ENCODE data around the gene CASK.
"Not testable (repeated sequence)": the region's sequence is repeated elsewhere in the genome, so short reads cannot be mapped to it uniquely, and the experiment has no call there.

The CASK gene

GRCh38 chrX:41689711-41690110 is 233.6 kb downstream of the CASK start:
- no peak for DNase-seq (ENCODE audit: low spot score)

GRCh38 chrX:41688835-41689234 is 234.5 kb downstream of the CASK start, which contains the start of gene GPR34:
TSS of gene GPR34 (plus strand) at chrX:41688973. CDS start at chrX:41695634, 6,661 bp downstream.
- no peak for DNase-seq (ENCODE audit: low spot score)

GRCh38 chrX:41688156-41688555 is 235.2 kb downstream of the CASK start:
- no peak for DNase-seq (ENCODE audit: low spot score)

GRCh38 chrX:41686788-41687187 is 236.6 kb downstream of the CASK start:
- DNase-seq (ENCODE audit: low spot score): no peak

- DNase-seq (ENCODE audit: low spot score): no peak
Observed at GRCh38 chrX:41684940-41685339, 238.4 kb downstream of the CASK start.

- DNase-seq (ENCODE audit: low spot score): no peak
Observed at GRCh38 chrX:41684138-41684537, 239.2 kb downstream of the CASK start.

- no peak for DNase-seq (ENCODE audit: low spot score)
Observed at GRCh38 chrX:41677183-41678060, 245.9 kb downstream of the CASK start.

GRCh38 chrX:41676361-41676760 is 247.0 kb downstream of the CASK start:
- not testable (repeated sequence) for DNase-seq (ENCODE audit: low spot score)

GRCh38 chrX:41672643-41673042 is 250.7 kb downstream of the CASK start:
- DNase-seq (ENCODE audit: low spot score): no peak

- no peak for DNase-seq (ENCODE audit: low spot score)
Observed at GRCh38 chrX:41671082-41671481, 252.3 kb downstream of the CASK start.

- no peak for DNase-seq (ENCODE audit: low spot score)
Observed at GRCh38 chrX:41670112-41670511, 253.2 kb downstream of the CASK start.

- DNase-seq (ENCODE audit: low spot score): no peak
Observed at GRCh38 chrX:41667631-41668030, 255.7 kb downstream of the CASK start.

- no peak for DNase-seq (ENCODE audit: low spot score)
Observed at GRCh38 chrX:41666251-41666650, 257.1 kb downstream of the CASK start.

- DNase-seq (ENCODE audit: low spot score): no peak
Observed at GRCh38 chrX:41665686-41666085, 257.7 kb downstream of the CASK start.

- DNase-seq (ENCODE audit: low spot score): no peak
Observed at GRCh38 chrX:41664908-41665307, 258.4 kb downstream of the CASK start.

- DNase-seq (ENCODE audit: low spot score): no peak
Observed at GRCh38 chrX:41664375-41664901, 258.9 kb downstream of the CASK start.

- DNase-seq (ENCODE audit: low spot score): no peak
Observed at GRCh38 chrX:41661366-41662095, 261.8 kb downstream of the CASK start.

GRCh38 chrX:41655631-41656030 is 267.7 kb downstream of the CASK start:
- no peak for DNase-seq (ENCODE audit: low spot score)

GRCh38 chrX:41655101-41655500 is 268.3 kb downstream of the CASK start:
- DNase-seq (ENCODE audit: low spot score): no peak

GRCh38 chrX:41653125-41653524 is 270.2 kb downstream of the CASK start:
- no peak for DNase-seq (ENCODE audit: low spot score)

GRCh38 chrX:41646201-41646600 is 277.2 kb downstream of the CASK start:
- DNase-seq (ENCODE audit: low spot score): not testable (repeated sequence)

- DNase-seq (ENCODE audit: low spot score): no peak
Observed at GRCh38 chrX:41634284-41634683, 289.1 kb downstream of the CASK start.

GRCh38 chrX:41630091-41630490 is 293.3 kb downstream of the CASK start:
- DNase-seq (ENCODE audit: low spot score): no peak

Data from HuH-7.5 (cell line).